Thyroid gland (tissue), 4 donors: ENCODE measurements around the gene MPHOSPH6.

Experiments
- CTCF ChIP-seq, 6 experiments: fragments of 200-600 bp in 3 of 6; fragments of 450-650 bp in 3 of 6; sonication (generic) in 3 of 6; IDR thresholded peaks; one replicate each; pipeline ENCODE4 v1.5.1; 2016 to 2019; ENCODE audit warnings: antibody characterized with exemption in 6 of 6, mild to moderate bottlenecking in 2 of 6, inconsistent platforms in 1 of 6, moderate library complexity in 1 of 6
- POLR2A ChIP-seq, 2 donors: fragments of 450-650 bp; IDR thresholded peaks; one replicate each; pipeline ENCODE4 v1.6.1; 2017; ENCODE audit warnings: antibody characterized with exemption in 2 of 2, mild to moderate bottlenecking in 2 of 2, moderate library complexity in 1 of 2

GRCh38 chr16:82156761-82157533 lies 13.1 kb downstream of the MPHOSPH6 start:
- TF ChIP-seq CTCF (IDR thresholded peaks at IDR 0.05) = no peak
- TF ChIP-seq POLR2A (IDR thresholded peaks at IDR 0.05) = no peak
